ENCODE results near the gene STX11. TPM values are rescaled to one million over a fixed set of nuclear protein-coding genes. Genes with fewer than 3 reads are reported as not detected.

The STX11 gene
- polyA plus RNA-seq, result 11.5 TPM

GRCh38 chr6:144149894-144150709 lies at the start of gene STX11:
Gene STX11 (plus strand): TSS chr6:144150517. CDS start chr6:144186628, 36,111 bp downstream.
- H3K4me3 Mint-ChIP-seq, result peak within 1 kb of the TSS; percentile 93 to 99 (median 96)
- H3K4me1 Mint-ChIP-seq, result peaks cover 28 to 38% (median 38%) of the 10 kb centered on the region in 3 donors

DNA sequence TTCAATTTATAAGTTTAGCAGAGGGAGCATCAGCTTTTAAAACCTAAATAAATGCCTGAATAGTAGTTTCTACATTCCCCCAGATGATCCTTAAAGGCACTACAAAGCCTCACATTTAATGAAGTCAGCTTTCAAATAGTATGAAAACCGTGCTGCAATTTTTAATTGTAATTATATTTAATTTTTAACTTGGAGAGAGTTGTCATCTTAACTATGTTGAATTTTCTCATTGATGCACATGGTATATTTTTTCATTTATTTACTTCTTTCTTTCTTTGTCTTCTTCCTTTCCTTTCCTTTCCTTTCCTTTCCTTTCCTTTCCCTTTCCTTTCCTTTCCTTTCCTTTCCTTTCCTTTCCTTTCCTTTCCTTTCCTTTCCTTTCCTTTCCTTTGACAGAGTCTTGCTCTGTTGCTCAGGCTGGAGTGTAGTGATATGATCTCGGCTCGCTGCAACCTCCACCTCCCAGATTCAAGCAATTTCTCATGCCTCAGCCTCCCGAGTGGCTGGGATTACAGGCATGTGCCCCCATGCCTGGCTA lies 47.2 kb upstream of the STX11 start:
- Mint-ChIP-seq H3K4me3 (no peak overlapping the region), H3K4me1 (peaks cover 2 to 5% (median 4%) of the 10 kb centered on the region in 3 donors), H3K9me3 (no peaks in the 10 kb centered on the region), H3K36me3 (no peaks in the 10 kb centered on the region), H3K27me3 (no peaks in the 10 kb centered on the region), H3K27ac (no peak overlapping the region)

More at GRCh38 chr6:144149894-144150709, at the start of gene STX11:
- H3K27me3 Mint-ChIP-seq, result no peaks in the 10 kb centered on the region
- H3K36me3 Mint-ChIP-seq, result no peaks in the 10 kb centered on the region
- H3K27ac Mint-ChIP-seq, result peak within 1 kb of the TSS; percentile 66 to 95 (median 93)
- no peaks in the 10 kb centered on the region for H3K9me3 Mint-ChIP-seq

- H3K36me3 Mint-ChIP-seq, result no peaks in the 10 kb centered on the region
- H3K4me1 Mint-ChIP-seq, result peaks cover 2 to 5% (median 4%) of the 10 kb centered on the region in 3 donors
- H3K9me3 Mint-ChIP-seq, result no peaks in the 10 kb centered on the region
- H3K27me3 Mint-ChIP-seq, result no peaks in the 10 kb centered on the region
- no peak overlapping the region for H3K27ac Mint-ChIP-seq
- H3K4me3 Mint-ChIP-seq, result no peak overlapping the region
These were observed 45.8 kb upstream of the STX11 start for GRCh38 chr6:144104488-144104887.

- Mint-ChIP-seq H3K27me3 (no peaks in the 10 kb centered on the region), H3K4me3 (no peak overlapping the region), H3K27ac (no peak overlapping the region), H3K4me1 (peaks cover 2 to 5% (median 4%) of the 10 kb centered on the region in 3 donors), H3K36me3 (no peaks in the 10 kb centered on the region), H3K9me3 (no peaks in the 10 kb centered on the region)
These were observed 45.3 kb upstream of the STX11 start for GRCh38 chr6:144104898-144105487.

DNA sequence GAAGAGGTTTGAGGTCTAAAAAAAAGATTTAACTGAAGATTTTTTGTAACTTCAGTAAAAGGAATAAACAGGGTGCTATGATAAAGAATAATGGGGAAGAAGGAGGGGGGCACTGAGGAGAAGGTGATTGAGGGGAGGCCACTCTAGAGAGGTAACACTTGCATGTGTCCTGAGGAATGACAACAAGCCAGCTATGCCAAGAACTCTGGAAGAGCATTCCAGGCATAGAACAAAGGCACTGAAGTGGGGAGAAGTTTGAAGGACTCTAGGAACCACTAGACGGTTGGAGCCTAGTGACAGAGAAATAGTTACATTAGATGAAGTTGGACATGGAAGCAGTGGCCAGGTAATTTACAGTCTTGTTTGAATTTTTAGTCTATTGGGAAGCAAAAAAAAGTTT lies 44.1 kb upstream of the STX11 start:
- Mint-ChIP-seq H3K4me3 (no peak overlapping the region), H3K9me3 (no peaks in the 10 kb centered on the region), H3K27ac (no peak overlapping the region), H3K4me1 (peaks cover 2 to 5% (median 4%) of the 10 kb centered on the region in 3 donors), H3K27me3 (no peaks in the 10 kb centered on the region), H3K36me3 (no peaks in the 10 kb centered on the region)

GRCh38 chr6:144110210-144110609 lies 40.1 kb upstream of the STX11 start:
- Mint-ChIP-seq H3K27me3 (no peaks in the 10 kb centered on the region), H3K27ac (no peak overlapping the region), H3K4me3 (no peak overlapping the region), H3K4me1 (peaks cover 0 to 4% (median under 1%) of the 10 kb centered on the region in 3 donors), H3K36me3 (no peaks in the 10 kb centered on the region), H3K9me3 (no peaks in the 10 kb centered on the region)

DNA sequence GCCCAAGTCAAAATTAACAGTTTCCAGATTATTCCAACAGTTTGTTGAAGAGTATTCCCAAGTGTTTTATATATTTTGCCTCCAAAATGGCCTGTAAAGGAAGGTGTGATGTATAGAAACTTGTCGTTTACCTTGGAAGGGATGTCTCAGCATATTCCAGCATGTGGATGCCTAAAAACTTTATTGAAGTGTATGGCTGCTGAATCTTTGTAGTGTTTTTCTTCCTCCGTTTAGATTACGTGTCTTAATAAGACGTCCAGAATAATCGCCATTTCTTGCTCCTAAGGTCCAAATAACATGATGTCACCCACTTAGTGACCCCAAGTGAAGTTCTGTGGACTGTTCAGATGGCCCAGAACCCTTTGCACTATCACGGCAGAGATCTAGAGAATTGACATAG lies 37.0 kb upstream of the STX11 start:
- H3K27me3 Mint-ChIP-seq, result no peaks in the 10 kb centered on the region
- no peaks in the 10 kb centered on the region for H3K4me1 Mint-ChIP-seq
- no peaks in the 10 kb centered on the region for H3K9me3 Mint-ChIP-seq
- no peak overlapping the region for H3K27ac Mint-ChIP-seq
- no peaks in the 10 kb centered on the region for H3K36me3 Mint-ChIP-seq
- no peak overlapping the region for H3K4me3 Mint-ChIP-seq

- Mint-ChIP-seq H3K27me3 (no peaks in the 10 kb centered on the region), H3K4me1 (no peaks in the 10 kb centered on the region), H3K27ac (no peak overlapping the region), H3K9me3 (no peaks in the 10 kb centered on the region), H3K4me3 (no peak overlapping the region), H3K36me3 (no peaks in the 10 kb centered on the region)
These were observed 35.1 kb upstream of the STX11 start for GRCh38 chr6:144115219-144115618.

DNA sequence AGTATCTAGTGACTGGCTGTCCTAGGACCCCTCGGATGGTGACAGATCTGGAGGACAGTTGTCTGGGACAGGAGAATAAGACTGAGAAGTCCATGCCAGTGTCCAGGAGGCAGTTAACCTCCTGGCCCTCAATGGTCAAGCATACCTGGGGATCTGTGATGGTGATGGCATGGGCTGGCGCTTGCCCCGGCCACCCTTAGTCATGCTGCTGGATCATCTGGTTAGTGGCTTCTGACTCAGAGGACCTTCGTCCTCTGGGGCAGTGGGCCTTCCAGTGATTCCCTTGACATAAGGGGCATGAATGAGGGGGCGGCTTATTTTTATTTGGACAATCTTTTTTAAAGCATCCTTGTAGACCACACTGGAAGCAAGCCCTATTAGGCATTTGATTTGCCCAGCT lies 30.9 kb upstream of the STX11 start:
- no peak overlapping the region for H3K27ac Mint-ChIP-seq
- H3K4me3 Mint-ChIP-seq, result no peak overlapping the region
- no peaks in the 10 kb centered on the region for H3K36me3 Mint-ChIP-seq
- peaks cover under 1 to 2% (median under 1%) of the 10 kb centered on the region in 3 donors for H3K4me1 Mint-ChIP-seq
- no peaks in the 10 kb centered on the region for H3K27me3 Mint-ChIP-seq
- H3K9me3 Mint-ChIP-seq, result no peaks in the 10 kb centered on the region

GRCh38 chr6:144122861-144123260 lies 27.5 kb upstream of the STX11 start:
- H3K27ac Mint-ChIP-seq, result no peak overlapping the region
- H3K9me3 Mint-ChIP-seq, result no peaks in the 10 kb centered on the region
- peaks cover 3% of the 10 kb centered on the region for H3K27me3 Mint-ChIP-seq
- peaks cover 3 to 5% (median 3%) of the 10 kb centered on the region in 3 donors for H3K4me1 Mint-ChIP-seq
- H3K4me3 Mint-ChIP-seq, result no peak overlapping the region
- no peaks in the 10 kb centered on the region for H3K36me3 Mint-ChIP-seq

GRCh38 chr6:144123421-144123820 lies 26.9 kb upstream of the STX11 start:
- Mint-ChIP-seq H3K9me3 (no peaks in the 10 kb centered on the region), H3K27me3 (peaks cover 3% of the 10 kb centered on the region), H3K4me3 (no peak overlapping the region), H3K27ac (no peak overlapping the region), H3K4me1 (peaks cover 3 to 5% (median 3%) of the 10 kb centered on the region in 3 donors), H3K36me3 (no peaks in the 10 kb centered on the region)

GRCh38 chr6:144123836-144124235 lies 26.5 kb upstream of the STX11 start:
- H3K9me3 Mint-ChIP-seq, result no peaks in the 10 kb centered on the region
- H3K27ac Mint-ChIP-seq, result no peak overlapping the region
- H3K27me3 Mint-ChIP-seq, result peaks cover 3% of the 10 kb centered on the region
- no peaks in the 10 kb centered on the region for H3K36me3 Mint-ChIP-seq
- peaks cover 3 to 5% (median 3%) of the 10 kb centered on the region in 3 donors for H3K4me1 Mint-ChIP-seq
- H3K4me3 Mint-ChIP-seq, result no peak overlapping the region

DNA sequence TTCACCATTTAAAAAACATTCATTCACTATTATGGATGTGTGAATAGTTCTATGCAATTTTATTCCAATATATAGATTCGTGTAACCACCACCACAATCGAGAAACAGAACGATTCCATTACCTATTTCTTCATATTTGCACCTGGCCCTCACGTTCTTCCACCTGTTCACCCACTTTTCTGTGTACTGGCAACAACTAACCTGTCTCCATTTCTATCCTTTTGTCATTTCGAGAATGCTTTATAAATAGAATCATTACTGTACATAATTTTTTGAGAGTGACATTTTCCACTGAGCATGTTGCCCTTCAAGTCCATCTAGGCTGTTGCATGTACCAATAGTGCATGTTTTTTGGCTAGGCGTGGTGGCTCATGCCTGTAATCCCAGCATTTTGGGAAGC lies 23.2 kb upstream of the STX11 start:
- Mint-ChIP-seq H3K4me3 (no peak overlapping the region), H3K36me3 (no peaks in the 10 kb centered on the region)

DNA sequence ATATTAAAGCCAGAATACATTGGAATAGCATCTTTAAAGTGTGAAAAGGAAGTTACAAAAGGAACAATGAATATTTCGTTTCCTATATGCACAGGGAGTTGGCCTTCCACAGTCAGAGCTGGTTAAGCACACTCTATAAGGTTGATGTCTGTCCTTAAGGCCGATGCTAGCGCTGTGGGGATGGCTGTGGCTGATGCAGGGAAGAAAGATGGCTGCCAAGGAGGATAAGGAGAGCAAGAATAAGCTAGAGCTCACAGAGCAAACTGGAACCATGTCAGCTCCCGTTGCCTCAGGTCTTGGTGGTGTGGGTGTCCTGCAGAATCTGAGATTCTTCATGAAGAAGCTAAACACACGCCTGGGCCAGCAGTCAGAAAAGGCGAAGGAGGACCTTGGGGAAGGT lies 20.8 kb upstream of the STX11 start:
- Mint-ChIP-seq H3K4me1 (peaks cover 5 to 13% (median 9%) of the 10 kb centered on the region in 3 donors), H3K9me3 (peaks cover 0 to 2% (median 0%) of the 10 kb centered on the region in 3 donors), H3K4me3 (no peak overlapping the region), H3K27me3 (peaks cover 8% of the 10 kb centered on the region), H3K27ac (no peak overlapping the region), H3K36me3 (peaks cover 1% of the 10 kb centered on the region)

More for the DNA sequence above, 23.2 kb upstream of the STX11 start:
- Mint-ChIP-seq H3K4me1 (peaks cover 7 to 16% (median 10%) of the 10 kb centered on the region in 3 donors), H3K9me3 (no peaks in the 10 kb centered on the region), H3K27me3 (peaks cover 3% of the 10 kb centered on the region), H3K27ac (peak overlapping the region in 1 of 3 donors; percentile 28)

- Mint-ChIP-seq H3K27ac (no peak overlapping the region), H3K27me3 (peaks cover 8% of the 10 kb centered on the region), H3K4me1 (peaks cover 3 to 11% (median 7%) of the 10 kb centered on the region in 3 donors), H3K9me3 (peaks cover 0 to 2% (median 0%) of the 10 kb centered on the region in 3 donors), H3K4me3 (no peak overlapping the region), H3K36me3 (peaks cover 3% of the 10 kb centered on the region)
These were observed 19.0 kb upstream of the STX11 start for GRCh38 chr6:144131248-144131709.

Data from IgD-negative memory B cell (primary cell).